Femur (tissue), 1 donor: Measurements from ENCODE around the gene RAP1GAP.
"Not testable (repeated sequence)": the region's sequence is repeated elsewhere in the genome, so short reads cannot be mapped to it uniquely, and the experiment has no call there.

Source experiments
- DNase-seq: peaks from one replicate; pipeline ENCODE4 v3.0.0-alpha.2; 2017

RAP1GAP gene

GRCh38 chr1:21674957-21675356, 5.8 kb upstream of the RAP1GAP start:
- DNase-seq: no peak

GRCh38 chr1:21673853-21674252, 4.7 kb upstream of the RAP1GAP start:
- DNase-seq: not testable (repeated sequence)

- peak; percentile 80 for DNase-seq
Observed at GRCh38 chr1:21673277-21673780, 4.2 kb upstream of the RAP1GAP start.

GRCh38 chr1:21672478-21673276, 3.5 kb upstream of the RAP1GAP start:
- no peak for DNase-seq

GRCh38 chr1:21671915-21672314, 2.8 kb upstream of the RAP1GAP start:
- peak; percentile 32 for DNase-seq

- no peak for DNase-seq
Observed at GRCh38 chr1:21670956-21671902, 2.1 kb upstream of the RAP1GAP start.

- no peak for DNase-seq
Observed at GRCh38 chr1:21670059-21670881, 1.1 kb upstream of the RAP1GAP start.

GRCh38 chr1:21668951-21669257, 253 bp downstream of the RAP1GAP start:
- DNase-seq: peak; percentile 32

GRCh38 chr1:21668232-21668950, 766 bp downstream of the RAP1GAP start:
- DNase-seq: no peak

- DNase-seq: no peak
Observed at GRCh38 chr1:21667348-21668231, 1.6 kb downstream of the RAP1GAP start.

- no peak for DNase-seq
Observed at GRCh38 chr1:21666576-21667320, 2.4 kb downstream of the RAP1GAP start.

- DNase-seq: peak; percentile 58
Observed at GRCh38 chr1:21665711-21666575, 3.2 kb downstream of the RAP1GAP start.

- no peak for DNase-seq
Observed at GRCh38 chr1:21664806-21665588, 4.2 kb downstream of the RAP1GAP start.

GRCh38 chr1:21663951-21664805, 5.0 kb downstream of the RAP1GAP start:
- no peak for DNase-seq

GRCh38 chr1:21663248-21663950, 5.8 kb downstream of the RAP1GAP start:
- DNase-seq: no peak

GRCh38 chr1:21662426-21663247, 6.5 kb downstream of the RAP1GAP start:
- DNase-seq: no peak
